H1 (cell line): ENCODE measurements around the gene TSGA10IP. TPM values are rescaled to one million over a fixed set of nuclear protein-coding genes. Genes with fewer than 3 reads are reported as not detected.

Source experiments
- CTCF ChIA-PET: fragments of 300-600 bp; sonication (Branson Sonifier 250); formaldehyde crosslinking; loops from one replicate; lab custom pipeline; 2021; ENCODE audit not compliant: partially characterized antibody; lab: Charles Lee
- POLR2A ChIA-PET: fragments of 300-600 bp; sonication (Branson Sonifier 250); formaldehyde crosslinking; loops from one replicate; lab custom pipeline; 2021; ENCODE audit warnings: inconsistent platforms; ENCODE audit not compliant: partially characterized antibody; lab: Charles Lee
- DNase-seq, 2 experiments: peaks; one replicate each; pipeline versions ENCODE4 v3.0.0 to v3.0.0-alpha.2; 2010 to 2022; ENCODE audit warnings: low spot score in 2 of 2, low read depth in 1 of 2, mixed read lengths in 1 of 2
- FAIRE-seq: peaks from 2 replicates; lab custom pipeline; 2011; peaks lifted over from hg19 to GRCh38; lab: Jason Lieb, UNC
- H2AFZ ChIP-seq: 2 replicates; pipeline ENCODE4 v1.8.1; 2012; ENCODE audit warnings: low read length, inconsistent platforms
- H2AK5ac ChIP-seq: 2 replicates; pipeline ENCODE4 v1.6.1; 2013; ENCODE audit warnings: low read depth, low read length
- H2BK120ac ChIP-seq: replicated peaks from 2 replicates; pipeline ENCODE3; 2013; ENCODE audit warnings: low read depth, low read length, inconsistent platforms
- H2BK12ac ChIP-seq: 2 replicates; pipeline ENCODE4 v1.6.1; 2013; ENCODE audit warnings: low read depth, low read length
- H2BK15ac ChIP-seq: 2 replicates; pipeline ENCODE4 v1.6.1; 2013; ENCODE audit warnings: low read length
- H2BK20ac ChIP-seq: 2 replicates; pipeline ENCODE4 v1.6.1; 2013; ENCODE audit warnings: low read length
- H2BK5ac ChIP-seq: 2 replicates; pipeline ENCODE4 v1.6.1; 2013; ENCODE audit warnings: low read depth, low read length
- H3K14ac ChIP-seq: 2 replicates; pipeline ENCODE4 v1.6.1; 2013; ENCODE audit warnings: inconsistent platforms; ENCODE audit not compliant: insufficient read length
- H3K18ac ChIP-seq: 2 replicates; pipeline ENCODE4 v1.6.1; 2013; ENCODE audit warnings: low read length; ENCODE audit errors: extremely low read depth
- H3K23ac ChIP-seq: 2 replicates; pipeline ENCODE4 v1.6.1; 2013; ENCODE audit warnings: inconsistent platforms; ENCODE audit not compliant: insufficient read length
- H3K23me2 ChIP-seq: 2 replicates; pipeline ENCODE4 v1.6.1; 2013; ENCODE audit warnings: low read depth, low read length
- H3K27ac ChIP-seq: 2 replicates; pipeline ENCODE4 v1.6.1; 2011; ENCODE audit warnings: low read depth, low read length, inconsistent platforms
- H3K27me3 ChIP-seq, 4 experiments: replicated peaks in 1 of 4; 1 replicate in 1 of 4; 2 replicates in 3 of 4; pipeline versions ENCODE4 v1.6.1 to v1.8.1; 2011 to 2013; ENCODE audit warnings: low read length in 3 of 4, mild to moderate bottlenecking in 3 of 4, inconsistent platforms in 2 of 4, mixed read lengths in 2 of 4, moderate library complexity in 1 of 4; ENCODE audit not compliant: control insufficient read depth in 3 of 4, insufficient read depth in 3 of 4; ENCODE audit errors: extremely low read depth in 1 of 4
- H3K36me3 ChIP-seq, 4 experiments: 2 replicates each; pipeline versions ENCODE4 v1.6.1 to v1.8.1; 2011 to 2013; ENCODE audit warnings: mild to moderate bottlenecking in 4 of 4, low read length in 3 of 4, moderate library complexity in 2 of 4, control low read depth in 1 of 4, inconsistent platforms in 1 of 4; ENCODE audit not compliant: insufficient read depth in 4 of 4, control insufficient read depth in 2 of 4
- H3K4ac ChIP-seq: replicated peaks from 2 replicates; pipeline ENCODE3; 2013; ENCODE audit warnings: low read length, low read depth, mixed read lengths, inconsistent platforms; ENCODE audit not compliant: insufficient read length
- H3K4me1 ChIP-seq, 4 experiments: replicated peaks in 1 of 4; 1 replicate in 1 of 4; 2 replicates in 3 of 4; pipeline versions ENCODE4 v1.6.1 to v1.8.1; 2011 to 2013; ENCODE audit warnings: low read length in 3 of 4, inconsistent platforms in 2 of 4, mixed read lengths in 1 of 4; ENCODE audit not compliant: insufficient read depth in 4 of 4, control insufficient read depth in 3 of 4
- H3K4me2 ChIP-seq, 2 experiments: 2 replicates each; pipeline versions ENCODE4 v1.6.1 to v1.8.1; 2011 to 2013; ENCODE audit warnings: low read depth in 2 of 2, low read length in 2 of 2, control low read depth in 1 of 2, inconsistent platforms in 1 of 2, mild to moderate bottlenecking in 1 of 2; ENCODE audit not compliant: insufficient read depth in 1 of 2
- H3K4me3 ChIP-seq, 4 experiments: fragments of 200-600, 300-600 bp in 1 of 4; sonication (generic), shearing (Covaris generic), sonication (Bioruptor Twin) in 1 of 4; 2 replicates each; pipeline versions ENCODE4 v1.5.1 to v1.8.1; 2011 to 2016; ENCODE audit warnings: low read length in 4 of 4, low read depth in 3 of 4, control low read depth in 2 of 4, inconsistent platforms in 2 of 4, mild to moderate bottlenecking in 2 of 4, mixed read lengths in 1 of 4, moderate library complexity in 1 of 4; ENCODE audit not compliant: insufficient read depth in 2 of 4; ENCODE audit errors: extremely low read depth in 1 of 4
- H3K56ac ChIP-seq: replicated peaks from 2 replicates; pipeline ENCODE3; 2013; ENCODE audit warnings: low read depth, mild to moderate bottlenecking, mixed read lengths, low read length, inconsistent platforms; ENCODE audit not compliant: insufficient read length
- H3K79me1 ChIP-seq: 2 replicates; pipeline ENCODE4 v1.6.1; 2013; ENCODE audit warnings: low read depth, low read length, control low read depth
- H3K79me2 ChIP-seq, 2 experiments: 2 replicates each; pipeline versions ENCODE4 v1.6.1 to v1.8.1; 2012 to 2013; ENCODE audit warnings: low read length in 2 of 2, mild to moderate bottlenecking in 2 of 2, inconsistent platforms in 1 of 2; ENCODE audit not compliant: insufficient read depth in 2 of 2, control insufficient read depth in 1 of 2
- H3K9ac ChIP-seq, 4 experiments: replicated peaks in 1 of 4; 1 replicate in 1 of 4; 2 replicates in 3 of 4; pipeline versions ENCODE4 v1.6.1 to v1.8.1; 2011 to 2013; ENCODE audit warnings: low read depth in 3 of 4, low read length in 3 of 4, control low read depth in 2 of 4, mild to moderate bottlenecking in 2 of 4, moderate library complexity in 2 of 4, inconsistent platforms in 1 of 4; ENCODE audit errors: extremely low read depth in 1 of 4
- H3K9me3 ChIP-seq, 2 experiments: 2 replicates each; pipeline versions ENCODE4 v1.6.1 to v1.8.1; 2012 to 2013; ENCODE audit warnings: mild to moderate bottlenecking in 2 of 2, moderate library complexity in 2 of 2, control low read depth in 1 of 2, inconsistent platforms in 1 of 2, low read depth in 1 of 2, low read length in 1 of 2, mixed read lengths in 1 of 2; ENCODE audit not compliant: insufficient read depth in 2 of 2
- H4K20me1 ChIP-seq, 2 experiments: replicated peaks in 1 of 2; 2 replicates each; pipeline versions ENCODE3 to v1.8.1; 2011 to 2013; ENCODE audit warnings: inconsistent platforms in 2 of 2, low read length in 2 of 2, mild to moderate bottlenecking in 1 of 2; ENCODE audit not compliant: insufficient read depth in 2 of 2, control insufficient read depth in 1 of 2
- H4K5ac ChIP-seq: 2 replicates; pipeline ENCODE4 v1.6.1; 2013; ENCODE audit warnings: low read length, low read depth, mixed read lengths, inconsistent platforms; ENCODE audit not compliant: insufficient read length
- H4K8ac ChIP-seq: 2 replicates; pipeline ENCODE4 v1.8.0; 2013; ENCODE audit warnings: mild to moderate bottlenecking, moderate library complexity, low read length, inconsistent platforms; ENCODE audit not compliant: insufficient read depth; ENCODE audit errors: extremely low read depth
- H4K91ac ChIP-seq: replicated peaks from 2 replicates; pipeline ENCODE3; 2013; ENCODE audit warnings: low read length, mixed read lengths, inconsistent platforms; ENCODE audit not compliant: insufficient read length
- ATF2 ChIP-seq: IDR thresholded peaks from 2 replicates; pipeline ENCODE4 v1.6.1; 2012; ENCODE audit warnings: low read length, inconsistent platforms
- CTCF ChIP-seq, 3 experiments: IDR thresholded peaks; 1 replicate in 2 of 3; 2 replicates in 1 of 3; pipeline versions ENCODE4 v1.5.1 to v1.6.1; 2011; ENCODE audit warnings: low read length in 3 of 3, mild to moderate bottlenecking in 3 of 3, inconsistent platforms in 2 of 3, low read depth in 1 of 3, moderate library complexity in 1 of 3; ENCODE audit not compliant: insufficient read depth in 1 of 3; ENCODE audit errors: control extremely low read depth in 1 of 3
- JUN ChIP-seq: IDR thresholded peaks from 2 replicates; pipeline ENCODE4 v1.6.1; 2011; ENCODE audit warnings: low read depth, mild to moderate bottlenecking, improper control_type of control experiment, low read length
- KDM4A ChIP-seq: IDR thresholded peaks from one replicate; pipeline ENCODE4 v1.7.1; 2012; ENCODE audit warnings: low read depth, mild to moderate bottlenecking, moderate library complexity, low read length, inconsistent platforms; ENCODE audit not compliant: severe bottlenecking
- NRF1 ChIP-seq: IDR thresholded peaks from 2 replicates; pipeline ENCODE4 v1.6.1; 2011; ENCODE audit warnings: mild to moderate bottlenecking, low read depth, low read length, improper control_type of control experiment
- POLR2A ChIP-seq, 2 experiments: IDR thresholded peaks; 1 replicate in 1 of 2; 2 replicates in 1 of 2; pipeline ENCODE4 v1.6.1; 2011; ENCODE audit warnings: low read depth in 2 of 2, low read length in 2 of 2, mild to moderate bottlenecking in 2 of 2; ENCODE audit errors: control extremely low read depth in 1 of 2
- SRF ChIP-seq: IDR thresholded peaks from 2 replicates; pipeline ENCODE4 v1.6.1; 2011; ENCODE audit warnings: mild to moderate bottlenecking, low read depth, low read length, moderate library complexity
- SUZ12 ChIP-seq: fragments of 200-600 bp; sonication (generic); IDR thresholded peaks from 2 replicates; pipeline ENCODE4 v1.6.1; 2012; ENCODE audit warnings: mild to moderate bottlenecking, inconsistent platforms, low read length, moderate library complexity, mixed read lengths
- WGBS, 2 experiments: shearing (Covaris generic) in 1 of 2; methylation state at CpG; one replicate each; pipeline versions ENCODE4 v1.1.6 to v1.1.7; 2013 to 2015; ENCODE audit warnings: low lambda C conversion rate in 2 of 2, mixed read lengths in 2 of 2, inconsistent platforms in 1 of 2, low coverage in 1 of 2, missing lambda C conversion rate in 1 of 2; ENCODE audit not compliant: insufficient replicate concordance in 2 of 2, insufficient coverage in 1 of 2, insufficient read length in 1 of 2; ENCODE audit errors: extremely low coverage in 1 of 2, missing lambda C conversion rate in 1 of 2; 5-methylcytosine and 5-hydroxymethylcytosine counted together
- polyA plus RNA-seq, 7 experiments: library from polyadenylated mRNA; depleted of rRNA in 3 of 7; stranded (reverse) in 5 of 7; unstranded in 2 of 7; fragments of >200 nt in 5 of 7; fragments of 200-250 nt in 2 of 7; gene quantifications; 1 replicate in 5 of 7; 2 replicates in 1 of 7; 4 replicates in 1 of 7; pipeline versions ENCODE4 v1.2.1 to v1.2.3, GENCODE V29; 2011 to 2013; ENCODE audit warnings: missing spikeins in 2 of 7, mixed read lengths in 2 of 7
- total RNA-seq: library from RNA; stranded (reverse); fragmentation: NEBNext Ultra II Directional; extraction: Animal tissue kit (Norgen Biotek cat#: 25700); gene quantifications from 2 replicates; pipeline ENCODE4 v1.2.1, GENCODE V29; 2021

Gene TSGA10IP
- total and polyA plus RNA-seq, 2 of the 8 experiments (the other 6 are each of a cell fraction or from before 2014, with no cell fraction given), result 1.9 to 6.0 TPM

DNA sequence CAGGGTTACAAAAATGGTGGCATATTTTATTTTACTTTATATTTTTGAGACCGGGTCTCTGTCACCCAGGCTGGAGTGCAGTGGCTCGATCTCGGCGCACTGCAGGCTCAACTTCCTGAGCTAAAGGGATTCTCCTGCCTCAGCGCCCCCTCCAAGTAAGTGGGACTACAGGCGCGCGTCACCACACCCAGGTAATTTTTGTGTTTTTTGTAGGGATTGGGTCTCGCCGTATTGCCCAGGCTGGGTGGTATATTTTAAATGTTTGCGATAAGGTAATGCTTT lies 44.4 kb upstream of the TSGA10IP start:
- Histone ChIP-seq H2AK5ac (no peak overlapping the region), H3K4me1 (peaks cover 3 to 11% (median 8%) of the 10 kb centered on the region in 4 experiments; a peak in 6 of 7 replicates), H2BK15ac (no peak overlapping the region), H4K5ac (no peak overlapping the region), H4K8ac (no peak overlapping the region), H3K18ac (no peak overlapping the region), H2AFZ (no peak overlapping the region), H2BK5ac (no peak overlapping the region), H3K4me3 (peak overlapping the region in 1 of 4 experiments; percentile 71; a peak in 2 of 8 replicates), H3K9me3 (no peaks in the 10 kb centered on the region), H3K9ac (no peak overlapping the region), H2BK12ac (no peak overlapping the region), H3K79me1 (no peaks in the 10 kb centered on the region; the same call in 1 of the 2 replicates), H3K36me3 (no peaks in the 10 kb centered on the region), H2BK20ac (no peak overlapping the region), H4K91ac (no peak overlapping the region), H3K14ac (no peak overlapping the region), H3K27ac (no peak overlapping the region), H3K27me3 (peaks cover 15 to 41% (median 36%) of the 10 kb centered on the region in 4 experiments), H3K56ac (no peak overlapping the region), H3K79me2 (no peaks in the 10 kb centered on the region)
- 70% methylated on average over 11 of the region's 11 CpGs; no CpG with 5 or more reads in 1 of the 2 experiments for WGBS, 2 experiments
- CTCF ChIA-PET, result interaction anchor here (0.9 to 9.7 kb wide), 9 partner anchors 7 to 91 kb away, joined by 3 to 150 read pairs (median 6); partner anchors contain the start of genes CCDC85B, FIBP and MUS81
- FAIRE-seq (no peak), DNase-seq (no peak)
- TF ChIP-seq KDM4A (no peak), NRF1 (no peak), POLR2A (IDR thresholded peaks at IDR 0.05; ENCODE audit: control extremely low read depth in 1 of 2, low read depth in 2 of 2, low read length in 2 of 2) (no peak), SUZ12 (no peak), ATF2 (no peak), SRF (no peak), CTCF (IDR thresholded peaks at IDR 0.05; ENCODE audit: control extremely low read depth in 1 of 3, insufficient read depth in 1 of 3, low read depth in 1 of 3, low read length in 3 of 3) (no peak), JUN (no peak)
- TF ChIP-seq, all 59 proteins: peak for 0
- POLR2A ChIA-PET, result interaction anchor here (0.6 to 2.6 kb wide), 8 partner anchors 9 to 47 kb away, joined by 3 to 18 read pairs (median 4); partner anchors contain the start of genes CCDC85B and FIBP
- Histone ChIP-seq H3K23ac (no peak overlapping the region), H3K4me2 (peak overlapping the region; percentile 78 to 89; a peak in 3 of 4 replicates), H4K20me1 (peaks cover 0 to 4% of the 10 kb centered on the region in 2 experiments), H3K4ac (no peak overlapping the region), H3K23me2 (peaks cover 9% of the 10 kb centered on the region; the same call in 1 of the 2 replicates), H2BK120ac (no peak overlapping the region)
